Stimulated activated CD4-positive, alpha-beta T cell treated with anti-CD3 and anti-CD28 coated beads, Interleukin-2, amount 100 ng/mL, for 48 hours (primary cell): Measurements from ENCODE around the gene ZNF107.
"Not testable (repeated sequence)": the region's sequence is repeated elsewhere in the genome, so short reads cannot be mapped to it uniquely, and the experiment has no call there.

Experiments
- DNase-seq, 2 donors: peaks; one replicate each; pipeline ENCODE4 v3.0.0-alpha.2; 2020

ZNF107 gene

GRCh38 chr7:64651203-64651602 is 14.7 kb upstream of the ZNF107 start:
- no peak for DNase-seq

- no peak for DNase-seq
Observed at GRCh38 chr7:64651632-64652165, 14.2 kb upstream of the ZNF107 start.

GRCh38 chr7:64653721-64654401 is 12.1 kb upstream of the ZNF107 start:
- no peak for DNase-seq

DNA sequence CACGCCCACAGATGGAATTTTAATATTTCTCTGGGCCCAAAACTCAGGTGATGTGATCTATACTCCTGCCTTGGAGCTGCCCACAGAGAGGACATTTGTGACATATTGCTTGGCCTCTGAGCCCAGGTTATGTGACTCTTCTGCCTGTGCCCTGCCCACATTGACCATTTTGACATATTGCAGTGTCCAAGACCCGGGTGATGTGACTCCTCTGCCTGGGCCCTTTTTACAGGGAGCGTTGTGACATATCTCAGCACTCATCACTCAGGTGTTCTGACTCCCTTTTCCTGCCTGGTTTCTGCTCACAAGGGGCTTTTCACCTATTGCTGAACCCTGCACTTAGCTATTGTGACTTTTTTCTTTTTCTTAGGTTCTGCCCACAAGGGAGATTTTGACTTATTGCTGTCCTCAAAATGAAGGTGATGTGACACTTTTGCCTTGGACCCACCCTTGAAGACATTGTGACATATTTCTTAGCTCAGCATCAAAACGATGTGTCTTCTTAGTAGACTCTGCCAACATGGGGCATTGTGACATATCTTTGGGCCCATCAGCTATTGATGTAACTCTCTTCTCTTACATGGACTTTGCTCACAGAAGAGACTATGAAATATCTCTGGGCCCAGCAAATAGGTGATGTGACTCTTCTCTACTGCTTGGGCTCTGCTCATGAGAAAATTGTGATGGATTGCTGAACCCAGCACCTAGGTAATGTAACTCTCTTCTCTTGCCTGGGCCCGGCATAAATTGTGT is 11.0 kb upstream of the ZNF107 start:
- no peak for DNase-seq

DNA sequence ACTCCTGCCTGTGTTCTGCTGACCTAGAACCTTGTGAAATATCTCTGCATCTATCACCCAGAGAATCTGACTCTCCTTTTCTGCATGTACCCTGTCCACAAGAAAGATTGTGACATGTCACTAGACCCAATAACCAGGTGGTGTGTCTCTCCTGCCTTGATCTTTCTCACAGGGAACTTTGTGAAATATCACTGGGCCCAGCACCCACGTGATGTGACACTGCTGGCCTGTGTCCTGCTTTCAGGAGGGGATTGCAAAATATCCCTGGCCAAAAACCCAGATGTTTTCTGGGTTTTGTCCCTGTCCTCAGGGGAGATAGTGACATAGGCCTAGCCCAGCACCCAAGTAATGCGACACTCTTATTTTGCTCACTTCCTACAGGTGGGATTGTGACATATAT is 10.1 kb upstream of the ZNF107 start:
- DNase-seq: no peak

- no peak for DNase-seq
Observed at GRCh38 chr7:64656489-64656888, 9.4 kb upstream of the ZNF107 start.

GRCh38 chr7:64662091-64662490 is 3.8 kb upstream of the ZNF107 start:
- not testable (repeated sequence) for DNase-seq

DNA sequence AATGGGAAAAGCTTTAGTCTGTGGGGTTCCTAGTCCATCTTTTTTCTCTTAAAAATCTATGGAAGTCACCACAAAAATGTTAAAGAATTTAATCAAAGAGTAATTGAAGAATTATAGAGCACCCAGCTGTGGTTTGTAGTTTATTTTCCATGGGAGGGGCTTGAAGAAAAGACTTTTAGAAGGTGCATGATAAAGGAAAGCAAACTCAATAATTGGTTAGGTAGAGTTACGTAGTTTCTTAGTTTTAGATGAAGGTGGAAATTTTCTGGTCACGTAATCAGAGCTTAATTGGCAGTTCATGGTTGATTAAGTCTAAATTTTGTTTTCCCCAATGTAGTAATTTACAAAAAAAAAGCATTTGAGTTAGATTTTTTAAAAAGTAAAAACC is 724 bp downstream of the ZNF107 start:
- DNase-seq: no peak

- DNase-seq: no peak
Observed at GRCh38 chr7:64667311-64667710, 1.4 kb downstream of the ZNF107 start.

DNA sequence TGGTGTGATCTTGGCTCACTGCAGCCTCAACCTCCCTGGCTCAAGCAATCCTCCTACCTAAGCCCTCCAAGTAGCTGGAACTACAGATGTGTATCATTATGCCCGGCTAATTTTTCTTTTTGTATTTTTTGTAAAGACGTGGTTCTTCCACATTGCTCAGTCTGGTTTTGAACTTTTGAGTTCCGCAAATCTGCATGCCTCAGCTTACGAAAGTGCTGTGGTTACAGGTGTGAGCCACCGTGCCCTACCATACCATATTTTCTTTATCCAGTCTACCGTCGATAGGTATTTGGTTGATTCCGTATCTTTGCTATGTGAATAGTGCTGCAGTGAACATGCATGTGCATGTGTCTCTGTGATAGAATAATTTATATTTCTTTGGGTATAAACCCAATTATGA is 6.5 kb downstream of the ZNF107 start:
- DNase-seq: no peak

DNA sequence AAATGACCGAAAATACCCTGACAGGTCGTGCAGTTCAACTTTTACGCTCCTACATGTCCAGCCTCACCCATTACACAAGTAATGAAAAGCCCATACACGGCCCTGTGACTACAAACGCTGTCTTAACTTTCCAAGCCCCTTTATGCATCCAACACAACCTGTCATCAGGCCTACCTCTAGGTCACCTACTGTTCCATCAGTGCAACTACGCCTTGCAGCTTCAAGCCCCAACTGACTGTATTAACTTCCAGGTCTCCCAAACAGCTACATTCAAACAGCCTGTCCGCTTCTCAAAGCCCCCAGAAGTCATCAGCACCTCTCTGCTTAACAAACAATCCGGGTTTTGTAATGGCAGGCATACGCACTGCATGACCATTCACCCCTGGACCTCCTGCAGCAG is 19.2 kb downstream of the ZNF107 start:
- no peak for DNase-seq

GRCh38 chr7:64685741-64686140 is 19.8 kb downstream of the ZNF107 start:
- DNase-seq: no peak

- DNase-seq: peak in 1 of 2 donors; percentile 13
Observed at GRCh38 chr7:64686493-64687184, 20.7 kb downstream of the ZNF107 start.

DNA sequence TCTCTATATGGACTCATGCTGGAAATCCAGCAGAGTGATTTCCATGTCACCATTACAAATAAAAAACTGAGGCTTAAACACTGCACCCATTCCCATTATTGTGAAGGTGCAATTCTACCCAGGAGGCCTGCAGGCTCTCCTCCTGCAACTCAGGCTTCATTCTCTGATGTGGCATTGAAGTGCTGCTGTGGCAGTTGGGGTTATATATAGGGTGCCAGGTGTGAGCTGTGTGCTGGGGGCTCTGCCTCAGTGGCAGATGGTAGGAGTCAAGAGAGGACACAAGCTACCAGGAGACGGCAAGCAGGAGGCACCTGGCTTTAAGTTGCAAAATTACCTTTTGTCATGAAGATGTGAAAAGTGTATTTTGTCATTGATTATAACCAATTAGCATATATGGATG is 21.3 kb downstream of the ZNF107 start:
- DNase-seq: no peak

DNA sequence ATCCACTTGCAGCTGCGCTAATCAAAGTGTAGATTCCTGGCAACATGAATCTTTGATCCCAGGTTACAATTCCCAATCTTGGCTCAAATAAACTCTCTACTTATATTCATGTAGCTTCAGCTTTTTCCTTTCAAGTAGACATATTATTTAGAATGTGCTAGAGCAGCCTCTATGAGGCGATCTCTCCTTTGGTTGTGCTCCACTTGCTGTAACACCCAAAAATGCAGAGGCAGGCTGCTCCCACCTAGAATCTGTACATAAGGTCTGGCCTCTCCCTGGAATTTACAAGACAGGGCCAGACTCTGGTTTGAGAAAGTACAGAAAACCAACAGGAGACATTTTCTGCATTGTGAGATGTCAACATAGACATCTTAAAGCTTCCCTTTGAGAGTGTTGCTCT is 23.1 kb downstream of the ZNF107 start:
- no peak for DNase-seq

- DNase-seq: no peak
Observed at GRCh38 chr7:64691831-64692230, 25.9 kb downstream of the ZNF107 start.

- DNase-seq: not testable (repeated sequence)
Observed at GRCh38 chr7:64697863-64698262, 31.9 kb downstream of the ZNF107 start.

DNA sequence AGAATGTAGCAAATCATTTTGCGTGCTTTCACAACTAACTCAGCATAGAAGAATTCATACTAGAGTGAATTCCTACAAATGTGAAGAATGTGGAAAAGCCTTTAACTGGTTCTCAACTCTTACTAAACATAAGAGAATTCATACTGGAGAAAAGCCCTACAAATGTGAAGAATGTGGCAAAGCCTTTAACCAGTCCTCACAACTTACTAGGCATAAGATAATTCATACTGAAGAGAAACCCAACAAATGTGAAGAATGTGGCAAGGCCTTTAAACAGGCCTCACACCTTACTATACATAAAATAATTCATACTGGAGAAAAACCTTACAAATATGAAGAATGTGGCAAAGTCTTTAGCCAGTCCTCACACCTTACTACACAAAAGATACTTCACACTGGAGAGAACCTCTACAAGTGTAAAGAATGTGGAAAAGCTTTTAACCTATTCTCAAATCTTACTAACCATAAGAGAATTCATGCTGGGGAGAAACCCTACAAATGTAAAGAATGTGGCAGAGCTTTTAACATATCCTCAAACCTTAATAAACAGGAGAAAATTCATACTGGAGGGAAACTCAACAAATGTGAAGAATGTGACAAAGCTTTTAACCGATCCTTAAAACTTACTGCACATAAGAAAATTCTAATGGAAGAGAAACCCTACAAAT is 40.8 kb downstream of the ZNF107 start:
- no peak for DNase-seq

DNA sequence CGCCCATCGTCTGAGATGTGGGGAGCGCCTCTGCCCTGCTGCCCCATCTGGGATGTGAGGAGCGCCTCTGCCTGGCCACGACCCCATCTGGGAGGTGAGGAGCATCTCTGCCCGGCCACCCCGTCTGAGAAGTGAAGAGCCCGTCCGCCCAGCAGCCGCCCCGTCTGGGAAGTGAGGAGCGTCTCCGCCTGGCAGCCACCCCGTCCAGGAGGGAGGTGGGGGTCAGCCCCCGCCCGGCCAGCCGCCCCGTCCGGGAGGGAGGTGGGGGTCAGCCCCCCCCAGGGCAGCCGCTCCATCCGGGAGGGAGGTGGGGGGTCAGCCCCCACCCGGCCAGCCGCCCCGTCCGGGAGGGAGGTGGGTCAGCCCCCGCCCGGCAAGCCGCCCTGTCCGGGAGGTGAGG is 52.0 kb downstream of the ZNF107 start:
- not testable (repeated sequence) for DNase-seq

DNA sequence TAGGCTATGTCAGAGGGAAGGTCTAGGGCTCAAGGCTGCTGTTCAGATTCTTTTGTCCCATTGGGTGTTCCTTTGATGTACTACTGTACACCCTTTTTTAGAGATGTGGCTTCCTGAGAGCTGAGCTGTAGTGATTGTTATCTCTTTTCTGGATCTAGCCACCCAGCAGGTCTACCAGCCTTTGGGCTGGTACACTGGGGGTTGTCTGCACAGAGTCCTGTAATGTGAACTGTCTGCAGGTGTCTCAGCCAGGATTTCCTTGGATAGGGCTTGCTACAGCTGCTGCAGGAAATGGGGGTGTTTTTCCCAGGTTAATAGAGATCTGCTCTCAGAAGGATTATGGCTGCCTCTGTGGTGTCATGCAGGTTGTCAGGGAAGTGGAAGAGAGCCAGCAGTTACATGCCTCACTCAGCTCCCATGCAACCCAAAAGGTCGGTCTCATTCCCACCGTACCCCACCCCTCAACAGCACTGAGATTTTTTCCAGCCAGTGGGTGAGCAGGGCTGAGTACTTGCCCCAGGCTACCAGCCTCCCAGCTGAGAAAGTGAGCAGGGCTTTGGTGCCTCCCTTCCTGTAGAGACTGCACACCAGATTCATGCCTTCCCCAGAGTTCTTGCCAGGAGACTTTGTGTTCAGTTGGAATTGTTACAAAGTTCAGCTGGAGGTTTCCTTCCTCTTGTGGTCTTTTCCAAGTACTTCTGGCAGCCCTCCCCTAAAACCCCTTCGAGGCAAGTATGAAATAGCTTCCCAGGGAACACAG is 63.3 kb downstream of the ZNF107 start:
- DNase-seq: no peak

- no peak for DNase-seq
Observed at GRCh38 chr7:64733550-64734240, 67.8 kb downstream of the ZNF107 start.

DNA sequence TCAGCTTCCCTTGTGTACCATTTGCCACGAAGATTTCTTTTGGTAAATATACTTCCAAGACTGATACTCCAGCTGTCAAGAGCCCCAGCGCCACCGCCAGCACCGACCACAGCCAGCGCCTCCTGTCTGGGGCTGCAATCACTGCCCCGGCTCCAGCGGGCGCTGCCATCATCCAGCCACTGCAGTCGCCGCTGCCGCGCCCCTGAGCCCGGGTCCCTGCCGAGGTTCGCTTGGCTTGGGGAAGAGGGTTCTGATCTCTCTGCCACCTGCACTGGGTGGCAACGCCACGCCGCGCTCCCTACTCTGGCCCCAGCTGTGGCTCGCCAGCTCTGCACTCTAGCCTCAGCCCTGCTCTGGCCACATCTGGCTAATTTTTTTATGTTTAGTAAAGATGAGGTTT is 70.6 kb downstream of the ZNF107 start:
- no peak for DNase-seq
